KMS-11 (cell line): Measurements from ENCODE around the gene PAFAH1B1.

Source experiments
- H2AFZ ChIP-seq: fragments of 200-600 bp; sonication (generic); 2 replicates; pipeline ENCODE4 v1.6.1; 2016; ENCODE audit warnings: antibody characterized with exemption, mixed run types, low read depth
- H3K27ac ChIP-seq: fragments of 200-600 bp; sonication (generic); 2 replicates; pipeline ENCODE4 v1.6.1; 2016; ENCODE audit warnings: mild to moderate bottlenecking, mixed run types
- H3K27me3 ChIP-seq: fragments of 200-600 bp; sonication (generic); 2 replicates; pipeline ENCODE4 v1.6.1; 2017; ENCODE audit warnings: mild to moderate bottlenecking, low read depth, mixed run types, moderate library complexity; ENCODE audit not compliant: insufficient read depth
- H3K36me3 ChIP-seq: fragments of 200-600 bp; sonication (generic); 2 replicates; pipeline ENCODE4 v1.6.1; 2017; ENCODE audit warnings: mild to moderate bottlenecking, mixed run types; ENCODE audit not compliant: insufficient read depth
- H3K4me1 ChIP-seq: fragments of 200-600 bp; sonication (generic); 2 replicates; pipeline ENCODE4 v1.6.1; 2016; ENCODE audit warnings: mild to moderate bottlenecking, low read depth, mixed run types; ENCODE audit not compliant: poor library complexity, severe bottlenecking
- H3K4me2 ChIP-seq: fragments of 200-600 bp; sonication (generic); 2 replicates; pipeline ENCODE4 v1.7.0; 2016; ENCODE audit warnings: mild to moderate bottlenecking, mixed run types
- H3K4me3 ChIP-seq: fragments of 200-600 bp; sonication (generic); IDR thresholded peaks from 2 replicates; pipeline ENCODE4 v1.6.1; 2017; ENCODE audit warnings: low read depth, low read length, mixed read lengths; ENCODE audit not compliant: insufficient read depth
- H3K79me2 ChIP-seq: fragments of 200-600 bp; sonication (generic); 2 replicates; pipeline ENCODE4 v1.6.1; 2016; ENCODE audit warnings: low read depth, mixed run types; ENCODE audit not compliant: insufficient read depth
- H3K9ac ChIP-seq: fragments of 200-600 bp; sonication (generic); 2 replicates; pipeline ENCODE4 v1.6.1; 2016; ENCODE audit warnings: mild to moderate bottlenecking, mixed run types
- H4K20me1 ChIP-seq: fragments of 200-600 bp; sonication (generic); 2 replicates; pipeline ENCODE4 v1.6.1; 2016; ENCODE audit warnings: mild to moderate bottlenecking, mixed run types; ENCODE audit not compliant: insufficient read depth
- CTCF ChIP-seq: fragments of 200-600 bp; sonication (generic); conservative IDR thresholded peaks from 2 replicates; pipeline ENCODE4 v1.6.1; 2017; ENCODE audit warnings: low read depth, mild to moderate bottlenecking, antibody characterized with exemption, low read length, moderate library complexity, mixed read lengths

PAFAH1B1 gene

DNA sequence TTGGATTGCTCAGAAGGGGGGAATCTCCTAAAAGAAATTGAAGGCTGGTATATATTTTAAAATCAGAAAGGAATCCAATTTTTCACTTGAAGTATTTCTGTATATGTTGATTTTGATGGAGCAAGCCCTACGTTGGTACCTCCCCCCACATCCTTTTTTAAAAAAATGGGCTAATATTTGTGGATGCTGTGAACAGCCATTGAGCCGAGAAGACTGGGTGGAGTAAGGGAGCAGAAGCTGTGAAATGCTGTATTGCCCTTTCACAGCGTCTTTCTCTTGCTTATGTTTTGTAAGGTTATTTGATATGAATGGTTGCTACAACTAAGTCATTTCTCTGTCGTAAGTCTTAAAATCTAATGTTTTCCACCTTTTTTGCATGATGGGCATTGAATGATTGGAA, 2.3 kb downstream of the PAFAH1B1 start:
- peaks cover 26% of the 10 kb centered on the region for H3K4me1 ChIP-seq
- no peak overlapping the region for H3K4me3 ChIP-seq
- peak overlapping the region; percentile 92; the same call in 1 of the 2 replicates for H3K9ac ChIP-seq
- H3K27me3 ChIP-seq, result no peaks in the 10 kb centered on the region
- peak overlapping the region; percentile 94 for H3K4me2 ChIP-seq
- no peak overlapping the region for H3K27ac ChIP-seq
- TF ChIP-seq CTCF, result no peak
- H3K79me2 ChIP-seq, result peaks cover 66% of the 10 kb centered on the region
- peaks cover 33% of the 10 kb centered on the region for H4K20me1 ChIP-seq
- H2AFZ ChIP-seq, result no peak overlapping the region
- H3K36me3 ChIP-seq, result no peaks in the 10 kb centered on the region

- no peak overlapping the region for H3K4me2 ChIP-seq
- TF ChIP-seq CTCF, result no peak
- H4K20me1 ChIP-seq, result peaks cover 44% of the 10 kb centered on the region
- H2AFZ ChIP-seq, result no peak overlapping the region
- peaks cover 91% of the 10 kb centered on the region for H3K79me2 ChIP-seq
- H3K4me1 ChIP-seq, result peaks cover 27% of the 10 kb centered on the region
- H3K9ac ChIP-seq, result no peak overlapping the region
- H3K27me3 ChIP-seq, result no peaks in the 10 kb centered on the region
- no peak overlapping the region for H3K4me3 ChIP-seq
- H3K36me3 ChIP-seq, result no peaks in the 10 kb centered on the region
- no peak overlapping the region for H3K27ac ChIP-seq
These were observed 4.7 kb downstream of the PAFAH1B1 start for GRCh38 chr17:2598166-2598565.

GRCh38 chr17:2602597-2603017, 9.2 kb downstream of the PAFAH1B1 start:
- Histone ChIP-seq H3K4me1 (peaks cover 5% of the 10 kb centered on the region), H3K9ac (no peak overlapping the region), H3K27ac (no peak overlapping the region), H3K27me3 (no peaks in the 10 kb centered on the region), H2AFZ (no peak overlapping the region), H4K20me1 (peaks cover 52% of the 10 kb centered on the region), H3K36me3 (no peaks in the 10 kb centered on the region), H3K4me3 (no peak overlapping the region), H3K4me2 (no peak overlapping the region), H3K79me2 (peaks cover 99% of the 10 kb centered on the region)
- no peak for TF ChIP-seq CTCF

DNA sequence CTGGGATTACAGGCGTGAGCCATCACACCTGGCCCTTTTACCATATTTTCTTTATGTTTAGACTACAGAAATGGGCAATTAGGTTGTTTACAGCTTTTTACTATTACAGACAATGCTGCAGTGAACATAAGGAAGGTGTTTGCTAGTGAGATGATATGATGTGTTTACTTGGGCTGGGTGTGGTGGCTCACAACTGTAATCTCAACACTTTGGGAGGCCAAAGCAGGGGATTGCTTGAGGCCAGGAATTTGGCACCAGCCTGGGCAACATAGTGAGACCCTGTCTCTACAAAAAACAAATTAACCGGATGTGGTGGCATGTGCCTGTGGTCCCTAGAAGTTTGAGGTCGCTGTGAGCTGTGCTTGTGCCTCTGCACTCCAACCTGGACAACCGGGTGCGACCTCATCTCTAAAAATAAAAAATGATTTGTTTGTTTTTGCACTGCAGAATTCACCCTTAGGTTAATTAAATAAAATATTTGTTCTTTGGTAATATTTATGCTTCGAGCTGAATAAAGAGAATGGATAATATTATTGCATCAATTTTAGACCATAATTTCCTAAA, 15.0 kb downstream of the PAFAH1B1 start:
- no peaks in the 10 kb centered on the region for H3K4me1 ChIP-seq
- no peak for TF ChIP-seq CTCF
- no peak overlapping the region for H3K4me3 ChIP-seq
- no peak overlapping the region for H3K4me2 ChIP-seq
- H2AFZ ChIP-seq, result no peak overlapping the region
- peaks cover 39% of the 10 kb centered on the region for H4K20me1 ChIP-seq
- no peak overlapping the region for H3K9ac ChIP-seq
- no peaks in the 10 kb centered on the region for H3K27me3 ChIP-seq
- no peaks in the 10 kb centered on the region for H3K36me3 ChIP-seq
- H3K27ac ChIP-seq, result no peak overlapping the region
- peaks cover 99% of the 10 kb centered on the region for H3K79me2 ChIP-seq
